NCI-H2196 treated with DMSO at 0.1 percent for 48 hours (cell line): ENCODE measurements around the gene TUBB8B.
"Not testable (repeated sequence)": the region's sequence is repeated elsewhere in the genome, so short reads cannot be mapped to it uniquely, and the experiment has no call there.

Experiments
- DNase-seq: peaks from one replicate; lab custom pipeline; 2025; ENCODE audit not compliant: unreplicated experiment; lab: John Stamatoyannopoulos, UW

TUBB8B gene

GRCh38 chr18:13177-13576 is 36.2 kb downstream of the TUBB8B start:
- DNase-seq: not testable (repeated sequence)

GRCh38 chr18:12773-13172 is 36.6 kb downstream of the TUBB8B start:
- DNase-seq: not testable (repeated sequence)

GRCh38 chr18:11383-12274 is 37.8 kb downstream of the TUBB8B start:
- not testable (repeated sequence) for DNase-seq

GRCh38 chr18:10624-11184 is 38.7 kb downstream of the TUBB8B start:
- not testable (repeated sequence) for DNase-seq

- DNase-seq: not testable (repeated sequence)
Measured at GRCh38 chr18:9937-10336, 39.5 kb downstream of the TUBB8B start.
